ENCODE measurements around the gene WSB2. TPM values are rescaled to one million over a fixed set of nuclear protein-coding genes. Genes with fewer than 3 reads are reported as not detected.

Gene WSB2
- total RNA-seq, 1 donor from 2014 or later: 68.4 TPM

DNA sequence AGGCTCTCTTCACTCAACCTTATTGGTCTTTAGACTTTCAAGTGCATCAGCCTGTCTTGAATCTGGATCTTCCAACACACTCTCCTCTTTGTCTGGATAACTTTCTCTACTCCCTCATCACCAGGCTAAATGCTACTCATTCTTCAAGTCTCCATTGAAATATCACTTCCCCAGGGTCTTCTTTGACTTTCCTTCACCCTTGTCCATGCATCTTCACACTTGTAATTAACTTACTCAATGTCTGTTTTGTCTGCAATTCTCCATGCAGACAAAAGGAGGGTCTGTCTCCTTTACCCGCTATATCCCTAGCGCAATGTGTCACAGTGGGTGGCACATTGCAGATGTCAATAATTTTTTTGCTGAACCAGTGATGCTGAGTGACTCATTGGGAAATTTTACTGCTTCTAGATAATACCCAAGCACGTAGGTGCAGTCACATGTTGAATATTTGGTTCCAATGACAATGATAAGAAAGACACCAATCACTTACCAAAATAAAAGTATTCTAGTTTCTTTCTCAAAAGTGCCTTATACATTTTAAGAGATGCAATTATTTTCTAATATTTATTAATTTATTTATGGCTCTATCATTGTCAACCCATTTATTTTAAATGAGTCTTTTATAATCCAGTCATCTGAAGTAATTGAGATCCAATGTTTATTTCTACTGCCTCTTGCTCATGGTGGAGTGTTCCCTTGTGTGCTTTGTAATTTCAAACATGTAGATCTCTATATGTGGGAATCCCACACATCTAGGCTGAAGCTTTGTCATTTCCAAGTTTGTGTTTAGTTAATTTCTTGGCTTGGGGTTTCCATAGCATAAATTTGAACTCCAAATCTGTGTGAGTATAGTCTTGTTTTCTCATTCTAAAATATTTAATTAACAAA is 66.2 kb downstream of the WSB2 start:
- no peak for DNase-seq (ENCODE audit: low spot score)

DNA sequence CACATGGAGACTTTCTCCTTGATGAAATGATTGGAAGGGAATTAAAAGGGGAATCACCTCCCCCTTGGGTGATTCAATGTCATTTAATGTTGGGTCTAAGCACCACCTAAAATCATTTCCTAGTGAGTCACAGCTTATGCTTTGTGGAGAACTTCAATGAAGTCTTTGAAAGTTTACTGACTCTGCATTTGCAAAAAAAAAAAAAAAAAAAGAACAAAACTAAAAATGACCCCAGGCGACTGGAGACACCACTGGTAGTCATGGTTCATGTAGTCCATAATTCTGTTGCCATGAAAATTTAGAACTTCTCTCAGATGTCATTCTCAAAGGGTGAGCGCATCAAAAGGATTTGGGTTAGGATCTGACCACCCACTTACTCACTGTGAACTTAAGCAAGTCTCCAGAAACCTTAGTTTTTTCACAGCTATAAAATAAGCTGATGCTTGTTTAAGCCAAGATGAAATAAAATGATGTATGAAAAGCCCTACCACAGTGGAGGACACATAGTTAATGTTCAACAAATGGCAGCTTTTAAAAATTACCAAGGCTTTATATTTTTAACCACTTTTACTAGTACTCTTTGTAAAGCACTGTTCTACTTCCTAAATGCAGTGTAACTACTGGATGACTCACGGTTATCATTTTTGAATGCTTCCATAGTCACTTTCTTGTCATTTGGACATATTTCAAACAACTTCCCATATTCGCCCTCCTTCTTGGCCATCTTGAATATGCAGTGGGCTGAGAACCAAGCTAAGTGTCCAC is 74.1 kb downstream of the WSB2 start:
- no peak for DNase-seq (ENCODE audit: low spot score)

- no peak for DNase-seq (ENCODE audit: low spot score)
Measured at GRCh38 chr12:117985182-117985581, 75.8 kb downstream of the WSB2 start.

Other genes with a start within 250 kb of the WSB2 start
- gene KSR2, start 92.2 kb downstream of the WSB2 start, total RNA-seq (ENCODE audit: insufficient read depth, low replicate concordance): 0.72 TPM
- 13.2 TPM for gene RFC5, start 44.5 kb downstream of the WSB2 start, total RNA-seq (ENCODE audit: insufficient read depth, low replicate concordance)
- 12.0 TPM for gene VSIG10, start 42.8 kb upstream of the WSB2 start, total RNA-seq (ENCODE audit: insufficient read depth, low replicate concordance)
- gene PEBP1, start 74.9 kb upstream of the WSB2 start, total RNA-seq (ENCODE audit: insufficient read depth, low replicate concordance): 136 TPM